Thoracic aorta (tissue), 2 donors: Measurements from ENCODE around the gene TM4SF20. TPM values are rescaled to one million over a fixed set of nuclear protein-coding genes. Genes with fewer than 3 reads are reported as not detected.

Experiments
- ATAC-seq: fragments of 150-250 bp; one replicate; pipeline ENCODE4 v1.8.0; 2017; ENCODE audit warnings: low read depth; ENCODE audit not compliant: insufficient number of reproducible peaks, low FRiP score
- DNase-seq: peaks from one replicate; pipeline ENCODE4 v3.0.0-alpha.2; 2020; ENCODE audit warnings: low spot score
- H3K27ac ChIP-seq, 2 donors: fragments of 200-600 bp; sonication (generic); 1 replicate in 1 of 2; 2 replicates in 1 of 2; pipeline ENCODE4 v1.5.1; 2016; ENCODE audit warnings: mild to moderate bottlenecking in 2 of 2, moderate library complexity in 2 of 2
- H3K27me3 ChIP-seq: fragments of 200-600 bp; sonication (generic); replicated peaks from 2 replicates; pipeline ENCODE4 v1.6.0; 2016; ENCODE audit warnings: mild to moderate bottlenecking; ENCODE audit not compliant: insufficient read depth
- H3K36me3 ChIP-seq: fragments of 200-600 bp; sonication (generic); one replicate; pipeline ENCODE4 v1.5.1; 2016
- H3K4me1 ChIP-seq, 2 donors: fragments of 200-600 bp; sonication (generic); 1 replicate in 1 of 2; 2 replicates in 1 of 2; pipeline versions ENCODE4 v1.5.1 to v1.6.0; 2016; ENCODE audit warnings: low read depth in 2 of 2, mild to moderate bottlenecking in 1 of 2; ENCODE audit not compliant: control insufficient read depth in 1 of 2
- H3K4me3 ChIP-seq: fragments of 200-600 bp; sonication (generic); 2 replicates; pipeline ENCODE4 v1.5.1; 2016; ENCODE audit warnings: mild to moderate bottlenecking
- H3K9me3 ChIP-seq: fragments of 200-600 bp; sonication (generic); 2 replicates; pipeline ENCODE4 v1.5.1; 2016
- CTCF ChIP-seq: fragments of 200-600 bp; sonication (generic); IDR thresholded peaks from one replicate; pipeline ENCODE4 v1.5.1; 2019; ENCODE audit warnings: antibody characterized with exemption
- total RNA-seq, 2 donors: library from RNA; depleted of rRNA; stranded (reverse); fragments of >200 nt; gene quantifications; one replicate each; pipeline versions ENCODE4 v1.1.0 to v1.2.3, GENCODE V29; 2016

Gene TM4SF20
- total RNA-seq, 2 donors from 2014 or later, result not detected

GRCh38 chr2:227378371-227378782 is 729 bp downstream of the TM4SF20 start:
- no peak for TF ChIP-seq CTCF
- H3K4me1 ChIP-seq, result no peaks in the 10 kb centered on the region
- no peaks in the 10 kb centered on the region for H3K9me3 ChIP-seq

GRCh38 chr2:227377467-227378351 is 1.4 kb downstream of the TM4SF20 start:
- Histone ChIP-seq H3K27ac (no peak overlapping the region), H3K9me3 (no peaks in the 10 kb centered on the region), H3K27me3 (no peaks in the 10 kb centered on the region), H3K4me1 (no peaks in the 10 kb centered on the region), H3K36me3 (no peaks in the 10 kb centered on the region), H3K4me3 (no peak overlapping the region)
- ATAC-seq (no peak), DNase-seq (no peak)
- TF ChIP-seq CTCF, result no peak

More at GRCh38 chr2:227378371-227378782, 729 bp downstream of the TM4SF20 start:
- Histone ChIP-seq H3K27me3 (no peaks in the 10 kb centered on the region), H3K4me3 (no peak overlapping the region), H3K27ac (no peak overlapping the region), H3K36me3 (no peaks in the 10 kb centered on the region)
- ATAC-seq, result no peak
- no peak for DNase-seq

- no peaks in the 10 kb centered on the region for H3K36me3 ChIP-seq
- ATAC-seq (no peak), DNase-seq (no peak)
- H3K9me3 ChIP-seq, result no peaks in the 10 kb centered on the region
- no peak for TF ChIP-seq CTCF
- H3K4me1 ChIP-seq, result peaks cover 0 to 6% of the 10 kb centered on the region in 2 donors
- no peaks in the 10 kb centered on the region for H3K27me3 ChIP-seq
- no peak overlapping the region for H3K27ac ChIP-seq
- H3K4me3 ChIP-seq, result no peak overlapping the region
Observed at GRCh38 chr2:227376656-227377396, 2.3 kb downstream of the TM4SF20 start.

- Histone ChIP-seq H3K4me1 (peaks cover 9 to 22% of the 10 kb centered on the region in 2 donors), H3K4me3 (no peak overlapping the region), H3K27ac (no peak overlapping the region), H3K36me3 (no peaks in the 10 kb centered on the region), H3K27me3 (no peaks in the 10 kb centered on the region), H3K9me3 (no peaks in the 10 kb centered on the region)
- no peak for TF ChIP-seq CTCF
- DNase-seq (no peak), ATAC-seq (no peak)
Observed at GRCh38 chr2:227374158-227374557, 4.9 kb downstream of the TM4SF20 start.

GRCh38 chr2:227373389-227373788 is 5.7 kb downstream of the TM4SF20 start:
- no peak overlapping the region for H3K4me3 ChIP-seq
- H3K27me3 ChIP-seq, result no peaks in the 10 kb centered on the region
- peaks cover 9 to 22% of the 10 kb centered on the region in 2 donors for H3K4me1 ChIP-seq
- H3K27ac ChIP-seq, result no peak overlapping the region
- no peaks in the 10 kb centered on the region for H3K9me3 ChIP-seq
- H3K36me3 ChIP-seq, result no peaks in the 10 kb centered on the region
- ATAC-seq, result no peak
- no peak for TF ChIP-seq CTCF
- DNase-seq, result no peak
